Liver (tissue), 9 donors: ENCODE results near the gene C1orf174. TPM values are rescaled to one million over a fixed set of nuclear protein-coding genes. Genes with fewer than 3 reads are reported as not detected.

ENCODE experiments used
- DNase-seq: peaks from one replicate; pipeline ENCODE4 v3.0.0-alpha.2; 2017; ENCODE audit warnings: low spot score
- H3K27ac ChIP-seq, 2 donors: one replicate each; pipeline ENCODE4 v1.7.0; 2013; ENCODE audit warnings: inconsistent platforms in 2 of 2, low read length in 2 of 2, control low read depth in 1 of 2, low read depth in 1 of 2, mild to moderate bottlenecking in 1 of 2
- H3K27me3 ChIP-seq, 4 donors: one replicate each; pipeline versions ENCODE4 v1.6.1 to v1.7.0; 2013; ENCODE audit warnings: low read length in 3 of 4, inconsistent platforms in 1 of 4, mild to moderate bottlenecking in 1 of 4, moderate library complexity in 1 of 4; ENCODE audit not compliant: control insufficient read depth in 4 of 4, insufficient read depth in 4 of 4
- H3K36me3 ChIP-seq, 4 donors: one replicate each; pipeline versions ENCODE4 v1.6.1 to v1.7.0; 2013; ENCODE audit warnings: low read length in 3 of 4, mild to moderate bottlenecking in 3 of 4, low read depth in 1 of 4, moderate library complexity in 1 of 4; ENCODE audit not compliant: control insufficient read depth in 4 of 4, insufficient read depth in 3 of 4
- H3K4me1 ChIP-seq, 4 donors: one replicate each; pipeline versions ENCODE4 v1.6.1 to v1.7.0; 2013; ENCODE audit warnings: low read length in 3 of 4, mild to moderate bottlenecking in 3 of 4, moderate library complexity in 1 of 4; ENCODE audit not compliant: control insufficient read depth in 4 of 4, insufficient read depth in 4 of 4
- H3K4me3 ChIP-seq, 3 donors: one replicate each; pipeline versions ENCODE4 v1.6.1 to v1.7.0; 2013; ENCODE audit warnings: low read length in 3 of 3, control low read depth in 1 of 3, low read depth in 1 of 3, mild to moderate bottlenecking in 1 of 3
- H3K9ac ChIP-seq, 2 donors: one replicate each; pipeline ENCODE4 v1.7.0; 2013; ENCODE audit warnings: low read length in 2 of 2, mild to moderate bottlenecking in 2 of 2, moderate library complexity in 2 of 2, control low read depth in 1 of 2, low read depth in 1 of 2
- H3K9me3 ChIP-seq, 4 donors: one replicate each; pipeline versions ENCODE4 v1.6.1 to v1.7.0; 2013; ENCODE audit warnings: low read length in 3 of 4; ENCODE audit not compliant: control insufficient read depth in 4 of 4
- ATF3 ChIP-seq: IDR thresholded peaks from 2 replicates; pipeline ENCODE4 v1.6.1; 2016; ENCODE audit warnings: antibody characterized with exemption
- EGR1 ChIP-seq, 2 donors: IDR thresholded peaks; 2 replicates each; pipeline ENCODE4 v1.6.1; 2016 to 2018; ENCODE audit warnings: antibody characterized with exemption in 2 of 2, low read depth in 2 of 2
- FOXA1 ChIP-seq: IDR thresholded peaks from 2 replicates; pipeline ENCODE4 v1.6.1; 2016; ENCODE audit warnings: antibody characterized with exemption
- FOXA2 ChIP-seq: IDR thresholded peaks from 2 replicates; pipeline ENCODE4 v1.6.1; 2016; ENCODE audit warnings: antibody characterized with exemption
- GABPA ChIP-seq, 2 donors: IDR thresholded peaks in 1 of 2; conservative IDR thresholded peaks in 1 of 2; 2 replicates each; pipeline ENCODE4 v1.6.1; 2016; ENCODE audit warnings: antibody characterized with exemption in 2 of 2, mild to moderate bottlenecking in 1 of 2, moderate library complexity in 1 of 2
- HNF4A ChIP-seq, 2 donors: conservative IDR thresholded peaks; 2 replicates each; pipeline ENCODE4 v1.6.1; 2016; ENCODE audit warnings: antibody characterized with exemption in 2 of 2, mild to moderate bottlenecking in 2 of 2
- HNF4G ChIP-seq: IDR thresholded peaks from 2 replicates; pipeline ENCODE4 v1.6.1; 2016; ENCODE audit warnings: antibody characterized with exemption
- JUND ChIP-seq, 2 donors: IDR thresholded peaks; 2 replicates each; pipeline ENCODE4 v1.6.1; 2016; ENCODE audit warnings: antibody characterized with exemption in 2 of 2
- NR2F2 ChIP-seq: IDR thresholded peaks from 2 replicates; pipeline ENCODE4 v1.6.1; 2016; ENCODE audit warnings: antibody characterized with exemption
- TAF1 ChIP-seq: conservative IDR thresholded peaks from 2 replicates; pipeline ENCODE4 v1.6.1; 2016; ENCODE audit warnings: antibody characterized with exemption, mild to moderate bottlenecking
- YY1 ChIP-seq: IDR thresholded peaks from 2 replicates; pipeline ENCODE4 v1.6.1; 2016; ENCODE audit warnings: antibody characterized with exemption, mild to moderate bottlenecking
- ZBTB33 ChIP-seq: IDR thresholded peaks from 2 replicates; pipeline ENCODE4 v1.6.1; 2016; ENCODE audit warnings: antibody characterized with exemption
- WGBS: extraction: QIAGEN DNeasy Blood & Tissue Kit; methylation state at CpG from one replicate; pipeline ENCODE4 v1.1.7; 2013; 5-methylcytosine and 5-hydroxymethylcytosine counted together
- polyA plus RNA-seq, 2 donors: library from polyadenylated mRNA; stranded (reverse) in 1 of 2; unstranded in 1 of 2; fragments of 200-250 nt in 1 of 2; fragments of >200 nt in 1 of 2; fragmentation: Nextera tagmentation in 1 of 2; extraction: Ambion mirVana in 1 of 2; gene quantifications; one replicate each; pipeline versions ENCODE4 v1.2.1 to v1.2.3, GENCODE V29; 2013 to 2015
- total RNA-seq, 2 donors: library from RNA; depleted of rRNA; stranded (reverse); fragments of >200 nt; gene quantifications; one replicate each; pipeline ENCODE4 v1.2.3, GENCODE V29; 2014
- donor health status: healthy.
- donor health status: healthy.
- donor health status: healthy.
- donor health status: healthy.
- donor health status: healthy.

The C1orf174 gene
- total and polyA plus RNA-seq, 4 donors = 10.4 to 17.0 (median 13.8) TPM

DNA sequence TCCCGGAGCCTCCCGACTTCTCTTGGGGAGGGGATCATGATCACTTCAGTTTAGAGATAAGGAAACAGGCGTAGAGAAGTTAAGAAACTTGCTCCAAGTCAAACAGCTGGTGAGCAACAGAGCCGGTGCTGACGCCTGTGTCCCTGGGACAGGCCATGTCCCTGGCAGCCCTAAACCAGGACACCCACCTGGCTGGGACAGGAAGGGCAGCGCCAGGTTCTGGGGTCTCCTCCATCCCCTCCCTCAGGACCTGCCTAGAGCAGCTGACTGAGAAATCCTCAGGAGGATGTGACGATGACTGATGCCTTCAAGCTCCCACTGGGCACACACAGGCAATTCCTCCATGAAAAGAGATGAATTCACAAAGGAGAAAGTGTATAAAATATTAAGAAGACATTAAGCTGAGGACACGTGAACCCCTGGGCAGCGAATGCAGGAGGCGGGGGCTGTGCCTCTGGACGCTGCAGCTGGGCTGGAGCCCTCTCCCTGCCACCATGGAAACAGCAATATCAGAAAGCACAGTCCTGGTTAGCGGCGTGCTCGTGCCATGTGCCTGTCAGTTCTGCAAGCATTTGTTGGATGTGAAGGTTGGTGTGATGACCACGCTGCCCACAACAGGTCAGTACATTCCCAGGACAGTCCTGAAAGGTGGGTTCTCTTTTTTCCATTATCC, 40.1 kb upstream of the C1orf174 start:
- Histone ChIP-seq H3K36me3 (no peaks in the 10 kb centered on the region), H3K27me3 (peaks cover 0 to 5% (median 3%) of the 10 kb centered on the region in 4 donors), H3K9me3 (peaks cover 0 to 4% (median 0%) of the 10 kb centered on the region in 4 donors), H3K4me1 (no peaks in the 10 kb centered on the region), H3K27ac (no peak overlapping the region), H3K4me3 (no peak overlapping the region), H3K9ac (no peak overlapping the region)
- 63% methylated on average over 15 of the region's 15 CpGs for WGBS
- no peak for DNase-seq
- TF ChIP-seq NR2F2 (no peak), TAF1 (no peak), JUND (IDR thresholded peaks at IDR 0.05) (no peak), HNF4A (conservative IDR thresholded peaks at IDR 0.05) (no peak), ATF3 (no peak), HNF4G (no peak), YY1 (no peak), FOXA1 (no peak), ZBTB33 (no peak), EGR1 (IDR thresholded peaks at IDR 0.05; ENCODE audit: low read depth in 2 of 2) (no peak), GABPA (IDR thresholded peaks at IDR 0.05 in 1 of 2, conservative IDR thresholded peaks at IDR 0.05 in 1 of 2) (no peak), FOXA2 (no peak)

DNA sequence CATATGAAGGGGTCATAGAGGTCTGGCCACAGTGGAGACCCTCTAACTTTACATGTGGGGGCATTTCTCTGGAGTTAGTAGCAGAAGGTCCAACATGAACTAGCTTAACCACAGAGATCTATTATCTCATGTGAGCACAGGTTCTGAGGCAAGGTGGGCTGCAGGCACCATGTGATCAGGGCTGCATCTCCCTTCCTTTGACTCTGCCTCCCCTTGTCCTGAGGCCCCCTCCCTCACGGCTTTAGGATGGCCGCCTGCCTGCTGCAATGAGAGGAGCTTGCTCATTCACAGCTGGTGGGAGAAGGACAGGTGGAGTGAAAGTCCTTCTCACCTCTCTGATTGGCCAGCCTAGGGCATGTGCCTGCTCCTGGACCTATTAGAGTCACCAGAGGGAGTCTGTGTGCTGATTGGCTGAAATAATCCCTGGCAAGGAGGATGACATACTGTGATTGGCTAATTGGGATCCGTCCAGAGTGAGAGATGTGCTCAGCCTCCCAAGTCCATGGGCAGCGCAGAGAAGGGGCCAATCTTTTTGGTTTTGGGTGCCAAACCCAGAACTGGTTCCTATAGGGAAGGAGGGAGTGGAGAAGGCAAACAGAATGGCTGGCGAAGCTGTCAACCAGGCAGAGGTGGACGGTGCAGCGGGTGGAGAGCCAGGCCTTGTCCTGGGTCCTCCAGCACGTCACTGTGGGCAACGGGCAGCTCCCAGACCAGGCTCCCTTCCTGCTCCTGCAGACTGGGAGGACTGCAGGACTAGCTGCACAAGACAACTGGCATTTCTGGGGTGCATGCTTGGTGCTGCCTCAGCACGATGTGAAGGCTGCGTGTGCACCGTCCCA, 39.4 kb upstream of the C1orf174 start:
- no peak for TF ChIP-seq HNF4A (conservative IDR thresholded peaks at IDR 0.05)
- TF ChIP-seq ATF3 = no peak
- TF ChIP-seq ZBTB33 = no peak
- no peak for TF ChIP-seq JUND (IDR thresholded peaks at IDR 0.05)
- no peak overlapping the region for H3K27ac ChIP-seq
- no peak overlapping the region for H3K4me3 ChIP-seq
- H3K4me1 ChIP-seq = no peaks in the 10 kb centered on the region
- H3K9me3 ChIP-seq = peaks cover 0 to 4% (median 0%) of the 10 kb centered on the region in 4 donors
- peaks cover 0 to 3% (median 1%) of the 10 kb centered on the region in 4 donors for H3K27me3 ChIP-seq
- no peak for DNase-seq
- WGBS = 73% methylated on average over 12 of the region's 12 CpGs
- H3K9ac ChIP-seq = no peak overlapping the region
- H3K36me3 ChIP-seq = no peaks in the 10 kb centered on the region
